HL-60 (cell line): ENCODE measurements around the gene LYPD3.

Experiments
- DNase-seq, 2 experiments: peaks; one replicate each; pipeline ENCODE4 v3.0.0-alpha.2; 2010 to 2020; ENCODE audit warnings: low read depth in 1 of 2, low spot score in 1 of 2
- H3K27ac ChIP-seq: fragments of 250-450 bp; sonication (Bioruptor Pico); replicated peaks from 2 replicates; pipeline ENCODE4 v1.5.1; 2020; ENCODE audit warnings: mild to moderate bottlenecking, moderate library complexity
- H3K27me3 ChIP-seq: fragments of 250-450 bp; sonication (Bioruptor Pico); 2 replicates; pipeline ENCODE4 v1.5.1; 2021; ENCODE audit warnings: mild to moderate bottlenecking, moderate library complexity; ENCODE audit not compliant: insufficient read depth, poor library complexity, severe bottlenecking
- H3K4me3 ChIP-seq: replicated peaks from 2 replicates; pipeline ENCODE4 v1.5.1; 2011; ENCODE audit warnings: mild to moderate bottlenecking, control low read depth, low read length; ENCODE audit not compliant: insufficient read depth
- GABPA ChIP-seq: IDR thresholded peaks from 2 replicates; pipeline ENCODE4 v1.6.1; 2012; ENCODE audit warnings: low read depth
- POLR2AphosphoS5 ChIP-seq: IDR thresholded peaks from 2 replicates; pipeline ENCODE4 v1.6.1; 2012; ENCODE audit warnings: low read depth
- SPI1 ChIP-seq: IDR thresholded peaks from 2 replicates; pipeline ENCODE4 v1.6.1; 2012; ENCODE audit warnings: low read depth, mild to moderate bottlenecking, borderline replicate concordance
- TF ChIP-seq, protein P1 (sequence below): IDR thresholded peaks from one replicate; pipeline ENCODE4 v1.5.1; 2011; ENCODE audit warnings: low read length, control low read depth, inconsistent platforms; ENCODE audit not compliant: insufficient read depth
- TF ChIP-seq, protein P2 (sequence below): IDR thresholded peaks from 2 replicates; pipeline ENCODE4 v1.6.1; 2012; ENCODE audit warnings: low read depth; ENCODE audit not compliant: insufficient replicate concordance

The LYPD3 gene

DNA sequence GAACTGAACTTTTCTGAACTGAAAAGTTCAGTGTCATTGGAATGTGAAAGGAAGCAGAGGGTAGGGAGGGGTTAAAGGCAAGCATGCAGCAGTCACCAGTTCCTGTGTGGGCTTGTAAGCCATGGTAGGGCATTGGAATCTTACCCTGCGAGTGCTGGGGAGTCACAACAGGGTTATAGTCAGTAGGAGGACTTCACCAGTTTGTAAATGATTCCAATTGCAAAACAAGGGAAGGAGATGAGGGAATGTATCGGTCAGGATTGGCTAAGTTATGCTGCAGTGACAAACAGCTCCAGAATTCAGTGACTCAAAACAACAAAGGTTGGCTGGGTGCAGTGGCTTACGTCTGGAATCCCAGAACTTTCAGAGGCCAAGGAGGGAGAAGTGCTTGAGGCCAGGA, 12.8 kb downstream of the LYPD3 start:
- no peak overlapping the region for H3K27ac ChIP-seq
- H3K4me3 ChIP-seq: no peak overlapping the region
- TF ChIP-seq, protein P1, sequence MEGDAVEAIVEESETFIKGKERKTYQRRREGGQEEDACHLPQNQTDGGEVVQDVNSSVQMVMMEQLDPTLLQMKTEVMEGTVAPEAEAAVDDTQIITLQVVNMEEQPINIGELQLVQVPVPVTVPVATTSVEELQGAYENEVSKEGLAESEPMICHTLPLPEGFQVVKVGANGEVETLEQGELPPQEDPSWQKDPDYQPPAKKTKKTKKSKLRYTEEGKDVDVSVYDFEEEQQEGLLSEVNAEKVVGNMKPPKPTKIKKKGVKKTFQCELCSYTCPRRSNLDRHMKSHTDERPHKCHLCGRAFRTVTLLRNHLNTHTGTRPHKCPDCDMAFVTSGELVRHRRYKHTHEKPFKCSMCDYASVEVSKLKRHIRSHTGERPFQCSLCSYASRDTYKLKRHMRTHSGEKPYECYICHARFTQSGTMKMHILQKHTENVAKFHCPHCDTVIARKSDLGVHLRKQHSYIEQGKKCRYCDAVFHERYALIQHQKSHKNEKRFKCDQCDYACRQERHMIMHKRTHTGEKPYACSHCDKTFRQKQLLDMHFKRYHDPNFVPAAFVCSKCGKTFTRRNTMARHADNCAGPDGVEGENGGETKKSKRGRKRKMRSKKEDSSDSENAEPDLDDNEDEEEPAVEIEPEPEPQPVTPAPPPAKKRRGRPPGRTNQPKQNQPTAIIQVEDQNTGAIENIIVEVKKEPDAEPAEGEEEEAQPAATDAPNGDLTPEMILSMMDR: no peak
- TF ChIP-seq SPI1 (no peak), POLR2AphosphoS5 (no peak), GABPA (no peak)
- TF ChIP-seq, protein P2, sequence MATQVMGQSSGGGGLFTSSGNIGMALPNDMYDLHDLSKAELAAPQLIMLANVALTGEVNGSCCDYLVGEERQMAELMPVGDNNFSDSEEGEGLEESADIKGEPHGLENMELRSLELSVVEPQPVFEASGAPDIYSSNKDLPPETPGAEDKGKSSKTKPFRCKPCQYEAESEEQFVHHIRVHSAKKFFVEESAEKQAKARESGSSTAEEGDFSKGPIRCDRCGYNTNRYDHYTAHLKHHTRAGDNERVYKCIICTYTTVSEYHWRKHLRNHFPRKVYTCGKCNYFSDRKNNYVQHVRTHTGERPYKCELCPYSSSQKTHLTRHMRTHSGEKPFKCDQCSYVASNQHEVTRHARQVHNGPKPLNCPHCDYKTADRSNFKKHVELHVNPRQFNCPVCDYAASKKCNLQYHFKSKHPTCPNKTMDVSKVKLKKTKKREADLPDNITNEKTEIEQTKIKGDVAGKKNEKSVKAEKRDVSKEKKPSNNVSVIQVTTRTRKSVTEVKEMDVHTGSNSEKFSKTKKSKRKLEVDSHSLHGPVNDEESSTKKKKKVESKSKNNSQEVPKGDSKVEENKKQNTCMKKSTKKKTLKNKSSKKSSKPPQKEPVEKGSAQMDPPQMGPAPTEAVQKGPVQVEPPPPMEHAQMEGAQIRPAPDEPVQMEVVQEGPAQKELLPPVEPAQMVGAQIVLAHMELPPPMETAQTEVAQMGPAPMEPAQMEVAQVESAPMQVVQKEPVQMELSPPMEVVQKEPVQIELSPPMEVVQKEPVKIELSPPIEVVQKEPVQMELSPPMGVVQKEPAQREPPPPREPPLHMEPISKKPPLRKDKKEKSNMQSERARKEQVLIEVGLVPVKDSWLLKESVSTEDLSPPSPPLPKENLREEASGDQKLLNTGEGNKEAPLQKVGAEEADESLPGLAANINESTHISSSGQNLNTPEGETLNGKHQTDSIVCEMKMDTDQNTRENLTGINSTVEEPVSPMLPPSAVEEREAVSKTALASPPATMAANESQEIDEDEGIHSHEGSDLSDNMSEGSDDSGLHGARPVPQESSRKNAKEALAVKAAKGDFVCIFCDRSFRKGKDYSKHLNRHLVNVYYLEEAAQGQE: no peak
- no peaks in the 10 kb centered on the region for H3K27me3 ChIP-seq
- no peak for DNase-seq

DNA sequence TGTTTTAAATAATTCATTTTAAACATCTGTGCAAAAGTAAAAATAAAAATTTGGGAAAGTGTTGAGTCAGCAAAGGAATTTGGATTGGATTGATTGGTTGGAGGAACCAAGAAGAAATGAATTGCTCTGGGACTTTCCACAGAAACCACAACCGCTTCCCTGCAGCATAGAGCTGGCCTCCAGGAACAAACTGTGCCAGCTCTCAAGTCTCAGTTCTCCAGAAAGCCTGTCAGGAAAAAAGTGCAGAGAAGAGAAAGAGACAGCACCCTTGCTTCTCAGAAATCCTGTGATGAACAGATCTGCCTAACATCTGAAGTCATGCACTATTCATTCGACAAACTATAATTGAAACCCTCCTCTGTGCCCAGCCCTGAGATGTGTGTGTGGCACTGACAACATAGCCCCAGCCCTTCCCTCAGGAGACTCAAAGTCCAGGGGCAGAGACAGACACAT, 14.8 kb downstream of the LYPD3 start:
- no peak overlapping the region for H3K27ac ChIP-seq
- H3K4me3 ChIP-seq: no peak overlapping the region
- TF ChIP-seq, protein P2: no peak
- TF ChIP-seq, protein P1: no peak
- no peak for TF ChIP-seq GABPA
- no peak for TF ChIP-seq SPI1
- TF ChIP-seq POLR2AphosphoS5: no peak
- no peaks in the 10 kb centered on the region for H3K27me3 ChIP-seq
- no peak for DNase-seq

DNA sequence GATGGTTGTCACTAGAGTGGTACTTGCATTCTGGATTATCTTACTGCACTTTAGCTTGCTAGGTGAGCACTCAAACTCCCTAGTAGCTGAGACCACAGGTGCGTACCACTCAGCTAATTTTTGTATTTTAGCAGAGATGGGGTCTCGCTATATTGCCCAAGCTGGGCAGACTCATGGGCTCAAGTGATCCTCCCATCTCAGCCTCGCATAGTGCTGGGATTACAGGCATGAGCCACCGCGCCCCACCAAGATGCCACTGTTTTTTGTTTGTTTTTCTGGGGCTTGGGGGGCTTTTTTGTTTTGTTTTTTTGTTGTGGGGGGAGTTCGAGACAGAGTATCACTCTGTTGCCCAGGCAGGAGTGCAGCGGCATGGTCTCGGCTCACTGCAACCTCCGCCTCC, 17.8 kb downstream of the LYPD3 start:
- Histone ChIP-seq H3K4me3 (no peak overlapping the region), H3K27ac (no peak overlapping the region), H3K27me3 (no peaks in the 10 kb centered on the region)
- TF ChIP-seq POLR2AphosphoS5 (no peak), GABPA (no peak), SPI1 (no peak)
- TF ChIP-seq, protein P1: no peak
- TF ChIP-seq, protein P2: no peak
- DNase-seq: no peak
